Ovary (tissue), 9 donors: ENCODE data around the gene POP4. TPM values are rescaled to one million over a fixed set of nuclear protein-coding genes. Genes with fewer than 3 reads are reported as not detected.

Experiments used
- DNase-seq, 5 donors: peaks; one replicate each; pipeline ENCODE4 v3.0.0-alpha.2; 2019 to 2020
- H3K27ac ChIP-seq, 2 donors: fragments of 200-600 bp; one replicate each; pipeline versions ENCODE4 v1.5.1 to v1.8.0; 2019 to 2022
- H3K27me3 ChIP-seq: fragments of 200-600 bp; one replicate; pipeline ENCODE4 v1.8.0; 2022
- H3K36me3 ChIP-seq: fragments of 200-600 bp; sonication (generic); one replicate; pipeline ENCODE4 v1.5.1; 2019
- H3K4me1 ChIP-seq: one replicate; pipeline ENCODE4 v1.8.1; 2013; ENCODE audit warnings: mild to moderate bottlenecking, moderate library complexity; ENCODE audit not compliant: insufficient read depth
- H3K4me3 ChIP-seq: fragments of 200-600 bp; sonication (generic); one replicate; pipeline ENCODE4 v1.5.1; 2017
- H3K9me3 ChIP-seq, 2 donors: fragments of 200-600 bp in 1 of 2; sonication (generic) in 1 of 2; one replicate each; pipeline versions ENCODE4 v1.5.1 to v1.8.1; 2013 to 2019; ENCODE audit warnings: mild to moderate bottlenecking in 1 of 2, moderate library complexity in 1 of 2
- CTCF ChIP-seq, 3 donors: fragments of 450-650 bp in 2 of 3; fragments of 200-600 bp in 1 of 3; IDR thresholded peaks; one replicate each; pipeline versions ENCODE4 v1.5.1 to v1.8.0; 2016 to 2022; ENCODE audit warnings: antibody characterized with exemption in 3 of 3, mild to moderate bottlenecking in 1 of 3
- EP300 ChIP-seq: sonication (generic); formaldehyde crosslinking; IDR thresholded peaks from one replicate; pipeline ENCODE4 v1.6.1; 2017; ENCODE audit warnings: antibody characterized with exemption
- POLR2A ChIP-seq: fragments of 450-650 bp; IDR thresholded peaks from one replicate; pipeline ENCODE4 v1.6.1; 2017; ENCODE audit warnings: antibody characterized with exemption, mild to moderate bottlenecking, moderate library complexity
- WGBS, 3 donors: extraction: QIAGEN DNeasy Blood & Tissue Kit in 1 of 3; methylation state at CpG; one replicate each; pipeline versions ENCODE4 v1.1.5 to v1.1.7; 2013 to 2017; 5-methylcytosine and 5-hydroxymethylcytosine counted together
- intact Hi-C, 4 donors: fragments of 100-400 bp; cut with DNase I; formaldehyde crosslinking; loops; one replicate each; pipeline versions ENCODE4 v1.11.0 to v1.15.1; 2022 to 2023
- polyA plus RNA-seq, 2 donors: library from polyadenylated mRNA; stranded (reverse); fragments of 200-250 nt in 1 of 2; fragments of 350-450 nt in 1 of 2; fragmentation: Illumina TruSeq in 1 of 2; extraction: RNeasy Lipid Tissue Mini Kit (QIAGEN cat#74804) in 1 of 2; gene quantifications; one replicate each; pipeline ENCODE4 v1.2.3, GENCODE V29; 2013 to 2014
- total RNA-seq, 7 donors: library from RNA; depleted of rRNA in 2 of 7; stranded (reverse); fragments of >200 nt in 2 of 7; fragmentation: NEBNext Ultra II Directional in 3 of 7; extraction: Animal tissue kit (Norgen Biotek cat#: 25700) in 3 of 7; gene quantifications; one replicate each; pipeline versions ENCODE4 v1.1.0 to v1.2.4, GENCODE V29; 2016 to 2023
- donor health status: DM: no; HTN: no; CAD: no; lungs with moderate emphysema.
- donor health status: DM: no; HTN: no; CAD: no.
- donor health status: Bipolar disorder and iron deficiency.
- donor health status: DM: yes; HTN: yes; CAD: no.
- donor health status: DM: no; HTN: no; CAD: no.
- donor health status: DM: yes; HTN: yes; CAD: no.

The POP4 gene
- total and polyA plus RNA-seq, 9 donors: 32.9 to 92.9 (median 38.9) TPM

- WGBS, 3 donors: 73 to 80% (median 73%) methylated on average over 5 of the region's 5 CpGs
- no peak overlapping the region for H3K4me3 ChIP-seq
- TF ChIP-seq POLR2A (no peak), CTCF (IDR thresholded peaks at IDR 0.05) (no peak), EP300 (no peak)
- H3K9me3 ChIP-seq: no peaks in the 10 kb centered on the region
- peaks cover 10% of the 10 kb centered on the region for H3K4me1 ChIP-seq
- no peaks in the 10 kb centered on the region for H3K27me3 ChIP-seq
- intact Hi-C loops: no loop called here
- no peak overlapping the region for H3K27ac ChIP-seq
- DNase-seq: no peak
- H3K36me3 ChIP-seq: no peaks in the 10 kb centered on the region
Observed at GRCh38 chr19:29658221-29658991, 52.3 kb downstream of the POP4 start.

DNA sequence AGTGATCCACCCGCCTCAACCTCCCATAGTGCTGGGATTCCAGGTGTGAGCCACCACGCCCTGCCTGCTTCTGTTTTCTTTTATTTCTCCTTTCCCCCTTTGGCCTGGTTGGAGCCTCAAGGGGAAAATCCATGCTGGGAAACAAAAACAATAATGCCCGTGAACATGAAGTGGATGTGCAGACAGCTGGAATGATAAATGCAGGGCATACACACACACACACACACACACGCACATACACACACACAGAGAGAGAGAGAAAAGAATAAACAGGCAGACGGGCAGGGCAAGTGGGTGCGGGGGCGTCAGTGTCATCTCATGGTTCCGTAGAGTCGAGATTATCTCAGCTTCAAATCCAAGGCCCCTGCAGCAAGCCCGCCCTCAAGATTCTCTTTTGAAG is 54.8 kb downstream of the POP4 start:
- DNase-seq: no peak
- Histone ChIP-seq H3K27ac (peak overlapping the region in 1 of 2 donors; percentile 86), H3K9me3 (no peaks in the 10 kb centered on the region), H3K27me3 (no peaks in the 10 kb centered on the region), H3K36me3 (no peaks in the 10 kb centered on the region), H3K4me3 (no peak overlapping the region), H3K4me1 (peaks cover 11% of the 10 kb centered on the region)
- no peak for TF ChIP-seq POLR2A
- no peak for TF ChIP-seq EP300
- TF ChIP-seq CTCF (IDR thresholded peaks at IDR 0.05): no peak
- intact Hi-C loops: loop anchor here in 3 of 4 donors (5.0 to 10.0 kb wide), 3 partner anchors 46 to 56 kb away; partner anchors contain the start of gene POP4 (in 2 of the 3)
- WGBS, 3 donors: 24 to 48% (median 30%) methylated on average over 10 of the region's 10 CpGs

- no peak for DNase-seq
- peak overlapping the region; percentile 4 to 86 for H3K27ac ChIP-seq
- no peak overlapping the region for H3K4me3 ChIP-seq
- no peaks in the 10 kb centered on the region for H3K27me3 ChIP-seq
- H3K36me3 ChIP-seq: no peaks in the 10 kb centered on the region
- H3K9me3 ChIP-seq: no peaks in the 10 kb centered on the region
- intact Hi-C loops: loop anchor here in 3 of 4 donors (5.0 to 10.0 kb wide), 3 partner anchors 47 to 57 kb away; partner anchors contain the start of gene POP4 (in 2 of the 3)
- TF ChIP-seq POLR2A: no peak
- TF ChIP-seq CTCF (IDR thresholded peaks at IDR 0.05): no peak
- TF ChIP-seq EP300: no peak
- WGBS, 3 donors: 0 to 4% (median 3%) methylated on average over 1 of the region's 1 CpG
- peaks cover 14% of the 10 kb centered on the region for H3K4me1 ChIP-seq
Observed at GRCh38 chr19:29662278-29662603, 56.2 kb downstream of the POP4 start.

GRCh38 chr19:29662604-29663404 is 56.7 kb downstream of the POP4 start:
- WGBS, 3 donors: 23 to 27% (median 25%) methylated on average over 17 of the region's 17 CpGs
- intact Hi-C loops: loop anchor here in 3 of 4 donors (5.0 to 10.0 kb wide), 3 partner anchors 48 to 58 kb away; partner anchors contain the start of gene POP4 (in 2 of the 3)
- H3K4me3 ChIP-seq: no peak overlapping the region

More at GRCh38 chr19:29662604-29663404, 56.7 kb downstream of the POP4 start:
- peak; percentile 72 to 82 (median 75) for DNase-seq
- TF ChIP-seq CTCF (IDR thresholded peaks at IDR 0.05): no peak
- no peak for TF ChIP-seq POLR2A
- no peak for TF ChIP-seq EP300
- peaks cover 14% of the 10 kb centered on the region for H3K4me1 ChIP-seq
- H3K27ac ChIP-seq: peak overlapping the region; percentile 12 to 86
- no peaks in the 10 kb centered on the region for H3K9me3 ChIP-seq
- H3K36me3 ChIP-seq: no peaks in the 10 kb centered on the region
- no peaks in the 10 kb centered on the region for H3K27me3 ChIP-seq
